Neuron (in vitro differentiated cells): ENCODE results near the gene CYBC1.

Experiments
- H2AFZ ChIP-seq: one replicate; pipeline ENCODE4 v1.6.1; 2013; ENCODE audit warnings: low read depth, mild to moderate bottlenecking, inconsistent platforms, low read length, moderate library complexity
- H3K27me3 ChIP-seq: one replicate; pipeline ENCODE4 v1.6.1; 2013; ENCODE audit warnings: low read length; ENCODE audit not compliant: insufficient read depth
- H3K36me3 ChIP-seq: one replicate; pipeline ENCODE4 v1.6.1; 2013; ENCODE audit warnings: low read length; ENCODE audit not compliant: insufficient read depth
- H3K4me1 ChIP-seq: one replicate; pipeline ENCODE4 v1.6.1; 2013; ENCODE audit warnings: low read length; ENCODE audit not compliant: insufficient read depth
- H3K4me3 ChIP-seq: 2 replicates; pipeline ENCODE4 v1.5.1; 2013; ENCODE audit warnings: mild to moderate bottlenecking, low read length, moderate library complexity
- H3K9me3 ChIP-seq: one replicate; pipeline ENCODE4 v1.6.1; 2013; ENCODE audit warnings: low read length

Gene CYBC1

GRCh38 chr17:82450357-82451106 lies at the start of gene CYBC1:
Gene CYBC1 (minus strand): TSS chr17:82450752. CDS start chr17:82449254, 1,498 bp downstream.
- H3K9me3 ChIP-seq = no peaks in the 10 kb centered on the region
- H2AFZ ChIP-seq = peak within 1 kb of the TSS; percentile 42
- peaks cover 11% of the 10 kb centered on the region for H3K36me3 ChIP-seq
- no peaks in the 10 kb centered on the region for H3K27me3 ChIP-seq
- H3K4me3 ChIP-seq = peak within 1 kb of the TSS; percentile 82
- H3K4me1 ChIP-seq = peaks cover 16% of the 10 kb centered on the region

- H3K27me3 ChIP-seq = no peaks in the 10 kb centered on the region
- H2AFZ ChIP-seq = peak overlapping the region; percentile 80
- H3K9me3 ChIP-seq = no peaks in the 10 kb centered on the region
- peaks cover 5% of the 10 kb centered on the region for H3K4me1 ChIP-seq
- peak overlapping the region; percentile 65 for H3K4me3 ChIP-seq
- H3K36me3 ChIP-seq = no peaks in the 10 kb centered on the region
Observed at GRCh38 chr17:82497483-82498405, 47.2 kb upstream of the CYBC1 start.

GRCh38 chr17:82496529-82497434 lies 46.2 kb upstream of the CYBC1 start:
- Histone ChIP-seq H2AFZ (peak overlapping the region; percentile 59), H3K9me3 (no peaks in the 10 kb centered on the region), H3K4me3 (peak overlapping the region; percentile 57), H3K27me3 (no peaks in the 10 kb centered on the region), H3K4me1 (peaks cover 5% of the 10 kb centered on the region), H3K36me3 (no peaks in the 10 kb centered on the region)

GRCh38 chr17:82495844-82496528 lies 45.4 kb upstream of the CYBC1 start:
- no peak overlapping the region for H2AFZ ChIP-seq
- no peaks in the 10 kb centered on the region for H3K9me3 ChIP-seq
- H3K36me3 ChIP-seq = no peaks in the 10 kb centered on the region
- peaks cover 5% of the 10 kb centered on the region for H3K4me1 ChIP-seq
- H3K4me3 ChIP-seq = peak overlapping the region; percentile 57
- H3K27me3 ChIP-seq = no peaks in the 10 kb centered on the region

GRCh38 chr17:82494236-82495055 lies 43.9 kb upstream of the CYBC1 start:
- Histone ChIP-seq H3K27me3 (no peaks in the 10 kb centered on the region), H3K4me3 (peak overlapping the region; percentile 8), H3K4me1 (peaks cover 5% of the 10 kb centered on the region), H3K9me3 (no peaks in the 10 kb centered on the region), H3K36me3 (peaks cover 1% of the 10 kb centered on the region), H2AFZ (no peak overlapping the region)

- H2AFZ ChIP-seq = no peak overlapping the region
- H3K9me3 ChIP-seq = no peaks in the 10 kb centered on the region
- H3K4me1 ChIP-seq = peaks cover 5% of the 10 kb centered on the region
- no peak overlapping the region for H3K4me3 ChIP-seq
- peaks cover 11% of the 10 kb centered on the region for H3K36me3 ChIP-seq
- H3K27me3 ChIP-seq = no peaks in the 10 kb centered on the region
Observed at GRCh38 chr17:82493226-82493781, 42.8 kb upstream of the CYBC1 start.

- Histone ChIP-seq H2AFZ (no peak overlapping the region), H3K4me1 (peaks cover 5% of the 10 kb centered on the region), H3K27me3 (no peaks in the 10 kb centered on the region)
Observed at GRCh38 chr17:82492643-82493225, 42.2 kb upstream of the CYBC1 start.

GRCh38 chr17:82491533-82491932 lies 41.0 kb upstream of the CYBC1 start:
- H3K9me3 ChIP-seq = no peaks in the 10 kb centered on the region
- H2AFZ ChIP-seq = no peak overlapping the region
- H3K4me3 ChIP-seq = no peak overlapping the region
- no peaks in the 10 kb centered on the region for H3K27me3 ChIP-seq
- peaks cover 2% of the 10 kb centered on the region for H3K4me1 ChIP-seq
- H3K36me3 ChIP-seq = peaks cover 25% of the 10 kb centered on the region

More at GRCh38 chr17:82492643-82493225, 42.2 kb upstream of the CYBC1 start:
- Histone ChIP-seq H3K9me3 (no peaks in the 10 kb centered on the region), H3K36me3 (peaks cover 15% of the 10 kb centered on the region), H3K4me3 (no peak overlapping the region)

GRCh38 chr17:82491196-82491530 lies 40.6 kb upstream of the CYBC1 start:
- no peaks in the 10 kb centered on the region for H3K4me1 ChIP-seq
- H3K4me3 ChIP-seq = no peak overlapping the region
- H2AFZ ChIP-seq = no peak overlapping the region
- peaks cover 29% of the 10 kb centered on the region for H3K36me3 ChIP-seq
- no peaks in the 10 kb centered on the region for H3K9me3 ChIP-seq
- no peaks in the 10 kb centered on the region for H3K27me3 ChIP-seq

GRCh38 chr17:82490512-82491195 lies 40.1 kb upstream of the CYBC1 start:
- Histone ChIP-seq H3K4me3 (no peak overlapping the region), H3K27me3 (no peaks in the 10 kb centered on the region), H3K9me3 (no peaks in the 10 kb centered on the region), H3K4me1 (no peaks in the 10 kb centered on the region), H3K36me3 (peaks cover 34% of the 10 kb centered on the region), H2AFZ (no peak overlapping the region)
